Activated CD8-positive, alpha-beta memory T cell treated with anti-CD3 and anti-CD28 coated beads, Interleukin-2, amount 50 U/mL, for 1 hour (primary cell): ENCODE measurements around the gene PLXDC2.
"Not testable (repeated sequence)": the region's sequence is repeated elsewhere in the genome, so short reads cannot be mapped to it uniquely, and the experiment has no call there.

ENCODE experiments used
- DNase-seq: peaks from one replicate; pipeline ENCODE4 v3.0.0-alpha.2; 2020; ENCODE audit errors: extremely low read depth

PLXDC2 gene

DNA sequence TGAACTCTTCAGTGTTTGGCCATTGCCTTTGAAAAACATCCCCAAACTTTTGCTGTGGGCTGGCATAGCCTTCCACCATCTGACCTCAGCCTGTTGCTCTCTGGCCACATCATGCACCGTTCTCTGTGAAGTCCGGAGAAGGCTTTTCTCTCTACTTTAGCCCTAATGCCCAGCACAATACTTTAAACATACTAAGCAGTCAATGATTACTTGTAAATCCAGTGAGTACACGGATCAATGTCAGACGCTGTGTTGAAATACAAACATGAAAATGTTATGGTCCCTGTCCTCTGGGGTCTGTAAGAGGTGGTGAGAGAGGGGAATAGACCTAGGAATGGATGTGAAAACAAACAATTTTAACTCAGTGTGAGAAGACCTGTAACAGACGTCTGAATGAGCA lies 297.9 kb downstream of the PLXDC2 start:
- no peak for DNase-seq

DNA sequence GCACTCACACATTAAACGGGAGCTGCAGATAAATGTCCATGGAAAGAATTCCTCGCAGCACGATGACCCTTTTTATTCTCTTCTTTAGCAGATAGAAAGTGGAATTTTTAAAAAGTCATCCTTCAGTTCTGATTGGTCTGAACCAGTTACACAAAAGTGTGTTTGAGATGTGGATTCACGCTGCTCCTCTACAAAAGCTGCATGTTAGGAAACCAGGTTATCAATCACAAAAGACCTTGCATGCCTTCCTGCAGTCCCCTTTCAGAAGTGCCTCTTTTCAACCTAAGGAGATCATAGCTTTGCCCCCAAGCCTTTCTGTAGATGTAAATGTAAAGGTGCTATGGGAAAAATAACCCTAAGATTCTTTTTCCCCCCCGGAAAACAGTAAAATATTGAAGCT lies 299.7 kb downstream of the PLXDC2 start:
- DNase-seq = no peak

DNA sequence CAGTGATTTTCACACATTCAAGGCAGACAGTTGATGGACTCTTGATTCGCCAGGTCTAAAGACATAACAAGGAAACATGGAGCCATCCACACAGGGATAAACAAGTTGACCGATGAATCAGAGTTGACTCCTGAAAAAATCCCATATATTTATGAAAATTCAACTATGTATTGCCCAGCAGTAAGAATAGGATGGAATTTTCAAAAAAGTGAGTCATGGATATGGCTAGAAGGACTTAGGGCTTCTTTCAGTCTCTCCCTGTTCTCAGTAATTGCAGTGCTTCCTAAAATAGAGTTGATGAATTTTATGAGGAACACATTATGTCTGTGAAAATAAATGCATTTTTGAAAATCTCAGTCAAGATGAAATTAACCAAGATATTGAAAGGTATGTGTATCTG lies 301.2 kb downstream of the PLXDC2 start:
- no peak for DNase-seq

DNA sequence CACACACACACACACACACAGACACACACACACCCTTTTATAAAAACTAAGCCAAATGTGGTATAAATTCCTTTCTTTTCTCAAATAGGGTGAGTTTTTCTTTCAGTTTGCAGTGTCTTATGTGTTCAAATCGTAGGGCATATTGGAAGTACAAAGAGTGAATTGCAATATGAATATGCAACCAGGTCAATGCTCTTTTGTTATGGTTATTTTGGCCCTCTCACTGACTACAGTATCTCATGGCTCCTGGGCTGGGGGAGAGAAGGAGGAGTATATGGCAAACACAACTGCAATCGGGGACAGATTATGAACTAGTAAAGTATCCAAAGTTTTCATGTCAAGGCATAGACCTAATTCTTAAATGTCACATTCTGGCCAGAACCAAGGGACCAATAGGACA lies 301.9 kb downstream of the PLXDC2 start:
- DNase-seq = no peak

DNA sequence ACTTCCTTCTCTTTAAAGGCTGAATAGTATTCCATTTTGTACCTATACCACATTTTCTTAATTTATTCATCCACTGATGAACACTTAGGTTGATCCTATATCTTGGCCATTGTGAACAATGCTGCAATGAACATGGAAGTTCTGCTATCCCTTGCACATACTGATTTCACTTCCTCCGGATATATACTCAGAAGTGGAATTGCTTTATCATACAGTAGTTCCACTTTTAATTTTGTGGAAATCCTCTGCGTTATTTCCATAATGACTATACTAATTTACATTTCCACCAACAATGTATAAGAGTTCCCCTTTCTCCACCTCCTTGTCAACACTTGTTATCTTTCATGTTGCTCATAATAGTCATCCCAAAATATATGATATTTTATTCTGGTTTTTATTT lies 312.6 kb downstream of the PLXDC2 start:
- no peak for DNase-seq

DNA sequence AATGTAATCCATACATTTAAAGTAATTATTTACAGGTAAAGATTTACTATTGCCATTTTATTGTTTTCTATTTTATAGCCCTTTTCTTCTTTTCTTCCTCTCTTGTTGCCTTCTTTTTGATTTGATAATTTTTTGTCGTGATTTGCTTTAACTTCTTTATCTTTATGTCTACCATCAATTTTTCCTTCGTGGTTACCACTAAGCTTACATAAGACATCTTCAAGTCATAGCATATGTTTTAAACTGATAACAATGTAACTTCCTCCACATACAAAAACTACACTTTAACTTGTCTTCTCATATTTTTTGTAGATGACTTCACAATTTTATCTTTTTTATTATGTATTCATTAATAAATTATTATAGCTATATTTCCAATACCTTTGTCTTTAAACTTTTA lies 316.6 kb downstream of the PLXDC2 start:
- DNase-seq = no peak

DNA sequence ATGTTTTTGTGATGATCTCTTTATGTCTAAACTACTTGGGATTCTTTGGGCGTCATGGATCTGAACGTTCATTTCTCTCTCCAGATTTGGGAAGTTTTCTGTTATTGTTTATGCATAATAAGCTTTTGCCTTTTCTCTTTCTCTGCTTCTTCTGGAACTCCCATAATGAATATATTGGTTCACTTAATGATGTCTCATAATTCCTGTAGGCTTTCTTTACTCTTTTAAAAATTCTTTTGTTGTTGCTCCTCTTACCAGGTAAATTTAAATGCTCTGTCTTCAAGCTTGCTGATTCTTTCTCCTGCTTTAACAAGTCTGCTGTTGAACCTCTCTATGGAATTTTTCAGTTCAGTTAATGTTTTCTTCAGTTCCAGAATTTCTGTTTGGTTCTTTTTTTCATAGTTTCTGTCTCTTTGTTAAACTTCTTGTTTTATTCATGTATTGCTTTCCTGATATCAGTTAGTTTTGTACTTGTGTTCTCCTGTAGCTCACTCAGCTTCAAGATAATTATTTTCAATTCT lies 317.5 kb downstream of the PLXDC2 start:
- no peak for DNase-seq

DNA sequence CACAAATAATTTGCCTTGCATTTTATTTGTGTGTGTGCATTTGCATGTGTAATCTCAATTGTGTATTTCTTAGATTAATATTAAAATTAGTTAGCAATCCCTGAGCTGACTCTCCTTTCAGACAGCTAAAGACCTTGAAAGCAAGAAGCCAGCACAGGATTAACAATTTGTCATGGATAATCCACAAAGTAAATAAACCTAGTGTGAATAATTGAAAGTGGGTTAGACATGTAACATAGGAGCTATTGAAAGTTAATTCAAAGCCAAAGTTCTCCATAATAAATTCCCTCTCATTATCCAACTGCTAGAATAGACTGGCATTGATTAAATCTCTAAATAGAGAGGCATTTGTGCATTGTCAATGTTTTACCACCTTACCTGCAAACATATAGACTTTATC lies 326.1 kb downstream of the PLXDC2 start:
- no peak for DNase-seq

DNA sequence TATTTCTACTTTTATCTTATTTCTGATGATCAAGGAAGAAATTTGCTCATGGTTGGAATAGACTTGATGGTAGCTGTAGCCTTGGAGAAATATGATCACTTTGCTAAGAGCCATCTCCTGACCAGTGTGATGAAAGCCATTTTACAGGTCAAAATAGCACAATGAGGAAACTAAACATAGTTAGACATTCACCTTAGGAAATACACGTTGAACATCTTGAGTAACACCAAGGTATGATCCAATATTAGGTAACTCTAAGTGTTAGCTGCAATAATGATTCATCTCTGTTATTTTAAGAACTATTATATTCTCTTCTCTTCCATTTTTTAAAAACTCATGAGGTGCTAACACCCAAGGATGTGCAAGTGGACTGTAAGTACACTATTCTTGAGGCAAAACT lies 328.0 kb downstream of the PLXDC2 start:
- no peak for DNase-seq

DNA sequence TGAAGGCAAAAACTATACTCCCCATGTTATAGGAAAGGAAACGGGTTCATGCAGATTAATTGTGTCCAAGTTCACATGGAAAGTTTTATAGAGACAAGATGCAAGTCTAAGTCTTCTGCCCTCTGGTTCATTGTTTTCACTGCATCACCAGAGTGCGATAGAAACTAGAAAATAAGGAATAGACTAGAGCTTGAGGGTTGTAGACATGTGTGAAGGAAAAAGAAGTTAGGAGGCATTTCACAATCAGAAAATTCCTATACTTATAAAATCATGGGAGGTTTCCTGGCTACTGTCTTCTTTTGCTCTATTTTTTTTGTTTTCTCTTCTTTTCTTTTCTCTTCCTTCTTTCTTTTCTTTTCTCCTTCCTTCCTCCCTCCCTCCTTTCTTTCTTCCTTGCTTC lies 329.8 kb downstream of the PLXDC2 start:
- DNase-seq = no peak

DNA sequence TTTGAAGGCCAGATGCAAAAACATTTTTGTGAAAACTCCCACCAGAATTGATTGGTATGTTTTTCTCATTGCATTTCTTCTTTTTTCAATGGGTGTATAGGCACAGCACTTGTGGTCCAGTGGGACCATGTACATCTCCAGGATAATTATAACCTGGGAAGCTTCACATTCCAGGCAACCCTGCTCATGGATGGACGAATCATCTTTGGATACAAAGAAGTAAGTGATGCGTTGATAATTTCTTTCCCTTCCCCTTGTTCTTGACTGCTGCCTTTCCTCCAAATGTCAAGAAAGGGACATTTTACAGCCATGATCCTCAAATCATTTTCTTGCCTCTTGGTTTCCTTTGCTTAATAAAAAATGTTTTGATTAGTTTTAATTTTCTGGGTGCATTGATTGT lies 331.5 kb downstream of the PLXDC2 start:
- DNase-seq = no peak

DNA sequence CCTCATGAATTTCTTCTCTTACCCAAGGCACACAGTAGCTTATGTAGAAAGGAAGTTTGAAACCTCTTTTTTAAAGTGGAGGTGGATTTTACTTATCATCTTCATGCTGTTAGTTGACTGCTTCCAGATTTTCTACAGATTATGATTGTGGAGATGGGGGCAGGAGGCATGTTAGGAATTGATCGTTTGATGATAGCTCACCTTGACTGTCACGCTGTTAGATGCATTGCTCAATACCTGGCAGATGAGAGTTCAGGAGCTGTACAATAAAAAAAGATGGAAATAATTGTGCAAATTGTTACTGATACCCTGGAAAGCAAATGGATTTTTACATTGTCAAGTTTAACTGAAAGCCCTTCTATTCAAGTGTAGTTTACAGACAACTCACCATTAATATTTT lies 340.3 kb downstream of the PLXDC2 start:
- DNase-seq = no peak

DNA sequence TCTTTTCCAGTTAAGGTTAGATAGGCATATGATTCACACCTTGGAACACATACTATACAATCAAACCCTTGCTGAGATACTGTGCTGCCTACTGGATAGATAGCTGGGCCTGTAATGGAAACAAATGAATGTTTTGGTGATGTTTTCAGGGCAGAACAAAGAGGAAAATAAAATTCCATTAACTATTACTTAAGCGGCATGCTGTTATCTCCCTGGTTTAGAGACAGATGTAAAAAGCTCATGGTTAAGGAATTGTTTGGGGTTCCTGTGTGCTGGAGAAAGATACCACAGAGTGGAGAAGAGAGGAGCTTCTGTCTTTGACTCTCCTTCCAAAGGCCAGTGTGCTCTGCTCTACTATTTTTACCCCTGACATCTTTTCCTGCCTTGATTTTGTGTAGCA lies 341.1 kb downstream of the PLXDC2 start:
- DNase-seq = no peak

DNA sequence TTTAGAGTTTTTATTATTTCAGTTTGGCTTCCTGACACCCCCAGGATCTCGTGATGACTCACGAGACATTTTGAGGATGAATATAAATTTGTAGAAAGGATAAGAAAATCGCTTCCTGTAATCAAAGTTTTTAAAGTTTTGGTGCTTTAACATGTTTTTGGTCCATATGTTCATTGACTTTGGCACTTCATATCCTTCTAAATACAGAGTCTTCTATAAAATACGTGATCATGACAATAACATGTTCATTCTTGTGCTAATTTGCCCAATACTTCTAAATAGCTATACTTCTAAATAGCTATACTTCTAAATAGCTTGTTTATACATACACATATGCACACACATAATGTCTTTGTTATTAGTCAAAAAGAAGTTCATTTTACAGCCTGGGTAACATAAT lies 341.9 kb downstream of the PLXDC2 start:
- DNase-seq = no peak

DNA sequence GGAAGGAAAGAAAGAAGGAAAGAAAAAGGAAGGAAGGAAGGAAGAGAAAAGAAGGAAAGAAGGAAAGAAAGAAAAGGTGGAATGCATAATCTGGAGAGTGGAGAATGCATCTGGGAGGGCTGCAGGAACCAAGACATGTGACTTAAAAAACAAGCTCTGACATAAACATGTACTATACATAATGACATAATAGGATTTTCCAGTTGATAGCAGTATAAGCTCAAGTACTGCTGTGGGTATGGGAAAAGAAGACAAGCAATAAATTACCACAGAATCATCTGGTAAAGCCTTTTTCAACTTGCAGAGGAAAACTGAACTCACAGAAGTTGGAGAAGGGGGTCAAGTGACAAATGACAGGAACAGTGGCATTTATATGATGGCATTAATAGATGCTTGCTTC lies 345.9 kb downstream of the PLXDC2 start:
- no peak for DNase-seq

DNA sequence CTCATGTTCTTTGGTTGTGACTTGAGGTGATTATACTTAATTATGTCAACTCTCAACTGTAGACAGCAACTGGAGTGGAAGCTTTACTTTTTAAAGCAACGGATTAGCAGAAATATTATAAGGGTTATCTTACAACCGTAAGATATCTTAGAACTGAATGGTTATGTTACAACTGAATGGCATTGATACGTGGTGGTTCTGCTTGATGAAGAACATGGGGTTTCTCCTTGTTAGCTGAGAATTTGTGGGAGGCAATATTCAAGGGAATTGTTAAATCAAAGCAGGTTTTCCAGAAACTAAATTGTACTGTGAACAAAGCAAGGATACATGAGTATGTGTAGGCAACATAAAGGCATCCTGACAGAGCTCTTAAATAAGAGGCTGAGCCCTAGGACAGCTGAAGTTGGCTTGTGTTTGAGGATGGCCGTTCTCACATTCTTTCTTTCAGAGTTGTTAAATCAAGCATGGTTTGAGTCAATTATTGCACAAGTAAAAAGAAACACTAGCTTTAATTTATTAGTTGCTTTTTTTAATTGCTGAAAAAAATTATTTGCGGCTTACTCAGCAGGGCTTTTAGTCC lies 350.0 kb downstream of the PLXDC2 start:
- no peak for DNase-seq

DNA sequence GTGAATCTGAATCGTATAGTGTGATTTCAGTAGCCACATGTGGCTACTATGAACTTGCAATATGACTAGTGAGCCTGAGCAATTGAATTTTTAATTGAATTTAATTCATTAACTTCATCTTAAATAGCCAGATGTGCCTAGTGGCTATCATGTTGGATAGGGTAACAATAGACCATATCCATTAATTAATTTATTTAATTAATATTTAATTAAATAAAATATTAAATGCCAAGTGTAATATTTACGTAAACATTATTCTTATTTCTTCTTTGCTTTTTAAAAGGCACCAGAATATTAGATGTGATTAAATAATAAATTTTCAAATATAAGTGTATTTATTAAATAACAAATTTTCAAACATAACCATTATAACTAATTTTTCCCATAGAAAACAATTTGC lies 354.4 kb downstream of the PLXDC2 start:
- no peak for DNase-seq

DNA sequence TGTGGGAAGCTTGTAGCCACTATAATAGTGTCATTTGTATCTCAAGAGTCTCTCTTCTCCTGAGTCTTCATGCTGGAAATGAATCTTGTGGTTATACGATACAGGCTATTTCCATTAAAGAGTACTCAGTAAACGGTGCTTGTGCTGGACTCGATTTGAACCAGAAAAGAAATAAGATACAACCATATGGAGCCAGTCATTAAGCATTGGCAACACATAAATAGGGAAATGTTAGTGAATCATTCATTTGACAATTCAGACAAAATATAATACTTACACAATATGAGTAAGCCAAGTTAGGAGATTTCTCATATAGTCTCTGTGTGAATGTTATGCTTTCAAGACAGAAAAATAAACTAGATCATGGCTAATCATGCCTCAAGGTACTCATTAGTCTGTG lies 356.8 kb downstream of the PLXDC2 start:
- no peak for DNase-seq

DNA sequence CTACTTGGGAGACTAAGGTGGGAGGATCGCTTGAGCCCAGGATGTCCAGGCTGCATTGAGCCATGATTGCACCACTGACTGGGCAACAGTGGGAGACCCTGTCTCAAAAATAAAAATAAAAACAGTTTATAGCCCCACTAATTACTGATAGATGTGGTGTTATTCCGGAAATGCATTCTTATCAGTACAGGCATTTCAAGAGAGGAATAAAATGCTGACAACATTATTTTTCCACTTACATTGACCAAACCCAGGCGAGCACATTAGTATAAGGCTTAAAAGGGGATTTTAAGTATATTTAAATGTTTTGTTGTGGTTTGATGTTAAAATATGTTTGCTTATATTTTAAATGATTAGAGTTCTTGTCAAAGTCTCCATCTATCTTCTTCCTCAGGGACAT lies 359.5 kb downstream of the PLXDC2 start:
- no peak for DNase-seq

DNA sequence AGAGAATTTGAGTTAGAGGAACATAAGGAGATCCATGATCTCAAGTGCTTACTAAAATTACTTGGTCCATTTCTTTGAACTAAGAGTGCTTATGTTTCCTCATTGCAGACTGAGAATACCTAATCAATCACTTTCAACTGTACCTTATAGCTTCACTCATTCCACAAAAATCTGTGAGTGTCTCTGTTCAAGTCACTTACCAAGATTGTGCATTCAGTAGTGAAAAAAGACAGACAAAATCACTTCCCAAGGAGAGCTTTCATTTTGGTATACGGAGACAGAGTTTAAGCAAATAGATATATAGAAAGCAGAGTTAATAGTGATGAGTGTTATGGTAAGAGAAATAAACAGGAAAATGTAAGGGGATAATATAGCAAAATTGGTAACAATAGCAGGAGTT lies 364.5 kb downstream of the PLXDC2 start:
- DNase-seq = no peak

DNA sequence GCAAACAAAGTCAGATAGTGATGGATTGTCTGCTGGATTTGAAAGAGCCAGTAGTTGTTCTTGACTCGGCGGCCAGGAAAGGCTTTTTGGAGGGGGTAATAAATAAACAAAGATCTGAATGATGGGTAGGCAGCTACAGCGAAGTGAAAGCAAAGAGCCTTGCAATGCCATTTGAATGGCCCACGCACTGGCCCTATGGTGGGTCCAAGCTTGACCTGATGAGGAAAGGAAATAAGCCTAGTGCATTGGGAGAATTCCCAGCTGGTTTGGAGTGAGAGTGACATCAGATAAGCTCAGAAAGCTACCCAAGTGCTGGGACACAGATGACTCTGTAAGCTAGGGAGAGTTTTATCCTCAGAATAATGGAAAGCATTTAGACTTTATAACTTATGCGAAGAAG lies 365.2 kb downstream of the PLXDC2 start:
- no peak for DNase-seq

DNA sequence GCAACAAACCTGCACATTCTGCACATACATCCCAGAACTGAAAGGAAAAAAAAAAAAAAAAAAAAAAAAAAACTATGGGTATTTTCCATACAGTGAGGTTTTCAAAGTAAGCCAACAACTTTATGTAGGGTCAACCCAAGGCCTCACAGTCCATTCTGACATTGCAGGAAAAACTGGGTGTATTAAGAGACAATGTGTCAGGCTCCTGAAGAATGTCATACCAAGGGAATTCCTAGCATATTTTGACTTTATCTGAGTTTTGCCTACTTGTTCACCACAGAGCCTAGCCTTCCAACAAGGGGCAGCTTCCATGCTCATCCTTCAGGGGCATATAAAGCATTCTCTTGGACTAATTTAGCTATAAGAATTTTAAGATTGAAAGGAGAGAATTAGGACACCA lies 368.9 kb downstream of the PLXDC2 start:
- no peak for DNase-seq

DNA sequence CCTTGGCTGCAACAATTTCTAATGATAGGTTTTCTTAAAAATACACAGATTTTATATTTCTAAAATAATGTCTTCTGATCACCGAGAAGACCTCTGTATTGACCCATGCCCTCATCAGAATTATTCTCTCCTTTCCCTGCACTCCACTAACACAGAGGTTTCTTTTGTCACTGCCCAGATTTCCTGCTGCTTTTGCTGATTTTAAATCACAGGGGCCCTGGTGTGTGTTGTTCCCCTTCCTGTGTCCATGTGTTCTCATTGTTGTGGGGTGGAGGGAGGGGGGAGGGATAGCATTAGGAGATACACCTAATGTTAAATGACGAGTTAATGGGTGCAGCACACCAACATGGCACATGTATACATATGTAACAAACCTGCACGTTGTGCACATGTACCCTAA lies 375.2 kb downstream of the PLXDC2 start:
- DNase-seq = not testable (repeated sequence)

DNA sequence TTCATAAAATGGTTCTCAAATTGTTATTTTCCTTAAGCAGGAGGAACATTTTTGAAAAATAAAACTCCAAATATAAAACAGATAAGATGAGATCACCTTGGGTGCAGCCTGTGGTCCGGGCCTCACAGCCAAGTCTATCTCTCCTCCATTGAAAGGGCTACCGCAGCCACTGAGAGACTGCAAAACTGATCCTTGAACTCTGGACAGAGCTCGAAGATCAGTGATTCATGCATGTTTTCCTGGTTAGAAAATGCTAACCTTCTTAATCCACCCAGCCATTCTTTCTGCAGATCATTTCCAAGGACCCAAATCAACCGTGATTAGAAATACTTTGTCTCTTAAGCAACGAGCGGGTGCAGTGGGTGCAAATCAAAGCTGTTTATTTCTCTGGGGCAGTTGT lies 378.8 kb downstream of the PLXDC2 start:
- DNase-seq = no peak

DNA sequence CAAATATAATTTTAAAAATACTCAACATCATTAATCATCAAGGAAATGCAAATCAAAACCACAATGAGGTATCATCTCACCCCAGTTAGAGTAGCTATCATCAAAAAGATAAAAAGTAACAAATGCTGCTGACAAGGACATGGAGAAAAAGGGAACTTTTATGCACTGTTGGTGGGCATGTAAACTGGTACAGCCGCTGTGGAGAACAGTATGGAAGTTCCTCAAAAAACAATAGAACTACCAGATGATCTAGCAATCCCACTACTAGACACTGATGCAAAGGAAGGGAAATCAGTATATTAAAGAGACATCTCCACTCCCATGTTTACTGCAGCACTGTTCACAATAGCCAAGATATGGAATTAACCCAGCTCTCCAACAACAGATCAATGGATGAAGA lies 384.5 kb downstream of the PLXDC2 start:
- DNase-seq = no peak
